Measurements from ENCODE around the gene YY2.

GRCh38 chrX:21883258-21883657 is 27.5 kb downstream of the YY2 start:
- TF ChIP-seq CTCF (IDR thresholded peaks at IDR 0.05; ENCODE audit: control extremely low read depth in 1 of 3, insufficient read depth in 1 of 3, low read depth in 1 of 3, low read length in 3 of 3) = no peak
- no peak for TF ChIP-seq POLR2AphosphoS5 (IDR thresholded peaks at IDR 0.05; ENCODE audit: low read depth, low read length)
- TF ChIP-seq RFX5 (IDR thresholded peaks at IDR 0.05; ENCODE audit: borderline replicate concordance, low read depth, low read length) = no peak
- TF ChIP-seq ATF3 (IDR thresholded peaks at IDR 0.05; ENCODE audit: insufficient read depth, low read depth, low read length) = no peak
- no peak for TF ChIP-seq MAX (IDR thresholded peaks at IDR 0.05)
- no peak for TF ChIP-seq POLR2A (IDR thresholded peaks at IDR 0.05; ENCODE audit: control extremely low read depth in 1 of 2, low read depth in 2 of 2, low read length in 2 of 2)
